Fibroblast of peridontal ligament (primary cell): ENCODE measurements around the gene PDE4D.

Source experiments
- DNase-seq: peaks from one replicate; pipeline ENCODE4 v3.0.0-alpha.2; 2010; ENCODE audit errors: extremely low read depth

Gene PDE4D

DNA sequence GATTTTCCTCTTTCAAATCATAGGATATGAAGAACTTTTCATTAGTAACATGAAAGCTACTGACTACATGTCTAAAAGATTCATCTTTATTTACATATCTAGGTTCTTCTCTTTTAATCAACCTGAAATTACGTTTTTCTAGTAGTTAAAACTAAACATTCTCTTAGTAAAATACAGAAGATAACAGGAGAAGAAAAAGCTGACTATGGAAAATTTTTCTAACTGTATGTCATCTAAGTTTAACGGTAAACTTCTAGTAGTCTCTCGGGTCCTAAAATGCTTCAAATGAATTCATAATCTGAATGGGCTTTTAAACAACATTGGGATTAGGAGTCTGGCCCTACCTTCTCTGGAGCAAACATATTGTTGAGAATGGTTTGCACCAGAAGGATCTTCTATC lies 151.9 kb downstream of the PDE4D start:
- no peak for DNase-seq

DNA sequence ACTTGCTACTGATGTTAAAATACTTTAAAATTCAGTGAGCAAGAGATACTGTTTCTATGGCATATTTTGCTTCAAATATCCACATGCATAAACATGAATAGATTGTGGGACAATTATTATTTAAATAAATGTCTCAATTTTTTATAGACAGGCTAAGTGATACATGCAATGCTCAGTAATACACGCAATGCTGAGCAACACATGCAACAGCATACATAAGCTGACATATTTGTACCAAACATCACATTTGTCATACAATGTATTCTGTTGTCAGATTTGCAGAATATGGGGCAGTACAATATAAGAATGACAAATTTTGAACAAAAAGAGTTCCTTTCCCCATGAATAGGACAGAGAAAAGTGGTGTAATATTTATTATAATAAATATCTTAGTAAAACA lies 155.5 kb downstream of the PDE4D start:
- no peak for DNase-seq

DNA sequence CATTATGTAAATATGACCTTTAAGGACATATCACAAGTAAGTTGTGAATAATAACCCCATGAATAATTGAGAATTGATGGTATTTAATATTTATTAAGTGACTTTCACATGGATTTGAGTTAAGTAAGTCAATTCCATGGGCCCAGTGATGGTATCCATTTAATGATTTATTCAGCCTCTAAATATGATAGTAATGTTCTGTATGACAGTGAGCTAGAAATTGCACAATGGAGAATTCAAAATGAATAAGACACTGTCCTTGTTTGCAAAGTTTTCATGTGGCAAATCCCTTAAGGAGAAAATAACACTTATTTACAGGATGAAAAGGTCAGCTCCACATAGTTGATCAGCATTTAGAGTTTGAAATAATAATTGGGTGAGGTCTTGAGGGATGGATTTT lies 160.7 kb downstream of the PDE4D start:
- no peak for DNase-seq

DNA sequence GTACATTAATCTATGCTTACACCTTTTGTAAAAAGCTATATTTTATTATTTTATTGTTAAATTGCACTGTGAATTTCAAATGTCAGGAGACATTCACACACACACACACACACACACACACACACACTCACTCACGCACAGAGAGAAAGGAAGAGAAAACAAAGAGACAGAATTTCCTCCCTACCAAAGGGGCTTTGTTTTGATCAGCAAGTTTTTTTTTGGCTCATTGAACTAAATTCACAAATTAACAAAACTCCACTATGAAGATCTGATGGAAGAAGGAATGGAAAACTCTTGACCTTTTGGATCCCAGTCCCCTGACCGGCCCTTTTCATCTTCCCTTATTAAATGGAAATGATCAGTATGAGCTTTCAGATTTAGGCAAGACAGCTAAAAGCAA lies 161.2 kb downstream of the PDE4D start:
- DNase-seq = no peak

DNA sequence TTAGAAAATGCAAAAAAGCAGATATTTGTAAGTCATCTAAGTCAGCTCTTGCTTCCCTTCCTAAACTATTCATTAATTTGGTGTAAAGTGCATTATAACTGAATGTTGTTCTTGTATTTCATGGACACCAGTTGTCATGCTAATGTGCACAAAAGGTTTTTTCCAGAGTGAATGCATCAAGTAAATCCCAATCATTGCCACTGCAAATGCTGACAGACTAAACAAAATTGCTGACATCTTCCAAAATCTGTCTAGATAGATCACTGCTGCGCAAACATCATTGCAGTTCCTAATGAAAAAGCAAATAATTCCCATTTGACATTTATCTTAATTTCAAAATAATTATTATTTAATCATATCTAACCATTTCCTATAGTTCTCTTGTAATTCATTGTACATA lies 161.7 kb downstream of the PDE4D start:
- DNase-seq = no peak

GRCh38 chr5:59729820-59730219 lies 163.7 kb downstream of the PDE4D start:
- DNase-seq = no peak

- no peak for DNase-seq
These were observed 164.2 kb downstream of the PDE4D start for GRCh38 chr5:59729357-59729756.

DNA sequence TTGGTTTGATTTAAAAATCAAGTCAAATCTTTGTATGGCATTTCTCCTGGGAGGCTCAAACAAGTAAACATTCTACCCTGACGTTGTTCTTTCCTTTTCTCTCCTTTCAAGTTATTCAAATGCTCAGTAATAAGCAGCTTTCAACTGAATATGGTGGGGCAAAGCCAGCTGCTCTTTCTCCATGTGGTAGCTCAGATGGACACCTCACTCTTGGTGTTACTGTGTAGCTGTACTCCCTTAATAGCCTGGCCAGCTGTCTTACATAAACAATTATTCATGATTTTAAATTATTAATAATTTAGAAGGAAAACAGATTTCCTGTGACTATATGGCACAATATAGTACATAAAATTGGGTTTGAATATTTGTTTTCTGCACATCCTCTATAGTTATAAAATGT lies 165.2 kb downstream of the PDE4D start:
- DNase-seq = no peak

GRCh38 chr5:59727186-59727585 lies 166.3 kb downstream of the PDE4D start:
- DNase-seq = no peak

- DNase-seq = no peak
These were observed 168.1 kb downstream of the PDE4D start for GRCh38 chr5:59725392-59725767.

DNA sequence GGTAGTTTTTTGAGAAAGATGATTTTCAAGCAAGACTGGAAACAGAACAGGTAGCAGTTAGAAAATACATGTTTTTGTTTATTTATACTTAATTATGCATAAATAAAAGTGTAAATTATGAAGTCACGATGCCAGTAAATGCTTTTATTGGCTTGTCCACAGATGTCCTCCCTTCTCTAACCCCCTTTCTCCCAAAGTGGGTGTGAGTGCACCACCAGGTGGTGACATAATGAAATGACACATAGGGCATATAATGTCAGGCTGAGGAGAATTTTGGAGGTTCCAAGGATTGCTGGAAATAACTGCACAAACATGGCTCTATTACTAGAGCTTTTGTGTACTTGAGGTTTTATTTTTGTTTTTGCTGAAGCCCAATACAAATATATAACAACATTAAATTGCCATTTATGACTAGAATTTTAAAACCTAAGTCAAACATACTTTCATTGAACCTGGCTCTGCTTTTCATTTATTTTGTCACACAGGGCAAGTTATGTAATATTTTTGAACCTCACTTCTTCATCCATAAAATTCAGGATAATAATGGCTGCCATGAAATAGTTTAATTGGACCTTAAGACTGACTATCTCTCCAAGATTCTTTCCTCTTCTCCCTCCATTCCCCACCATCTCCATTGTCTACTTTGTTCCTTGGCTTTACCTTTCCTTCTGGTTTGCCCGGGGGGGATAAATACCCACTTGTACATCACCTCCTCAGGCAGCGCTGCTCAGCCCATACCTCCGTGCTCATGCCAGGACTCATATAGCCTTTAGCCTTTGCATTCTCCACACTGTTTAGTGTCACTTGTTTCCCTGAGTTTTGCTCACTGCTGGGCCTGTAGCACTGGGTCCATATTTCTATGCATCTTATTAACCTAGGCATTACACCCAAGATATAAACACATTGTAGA lies 168.8 kb downstream of the PDE4D start:
- DNase-seq = peak; percentile 37

DNA sequence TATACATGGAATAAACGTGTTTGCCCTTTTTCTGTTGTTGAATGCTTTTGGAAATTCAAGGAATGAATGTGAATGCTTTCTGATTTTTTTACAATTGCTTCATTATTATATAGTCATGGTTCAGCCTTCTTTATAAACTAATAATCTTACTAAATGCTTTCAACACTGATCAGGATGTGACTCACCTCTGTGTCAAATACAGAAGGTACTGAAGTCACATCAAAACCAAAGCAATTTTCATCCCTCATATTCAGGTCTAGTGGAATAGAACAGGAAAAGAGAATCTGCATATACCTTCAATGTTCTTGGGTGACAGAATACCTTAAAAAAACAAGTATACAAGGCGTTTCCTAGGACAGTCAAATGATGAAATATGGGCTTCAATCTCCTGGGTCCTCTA lies 170.7 kb downstream of the PDE4D start:
- no peak for DNase-seq

GRCh38 chr5:59721741-59722140 lies 171.8 kb downstream of the PDE4D start:
- DNase-seq = no peak

DNA sequence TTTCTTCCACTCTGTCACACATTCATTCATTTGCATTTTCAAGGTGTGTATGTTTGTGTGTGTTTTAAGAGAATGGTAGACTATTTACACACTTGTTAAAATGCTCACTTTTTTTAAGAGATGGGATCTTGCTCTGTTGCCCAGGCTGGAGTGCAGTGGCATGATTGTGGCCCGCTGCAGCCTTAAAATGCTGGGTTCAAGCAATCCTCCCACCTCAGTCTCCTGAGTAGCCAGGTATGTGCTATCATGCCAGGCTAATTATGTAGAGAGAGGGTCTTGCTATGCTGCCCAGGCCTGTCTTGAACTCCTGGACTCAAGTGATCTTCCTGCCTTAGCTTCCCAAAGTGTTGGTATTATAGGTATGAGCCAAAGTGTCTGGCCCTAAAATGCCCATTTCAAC lies 173.5 kb downstream of the PDE4D start:
- DNase-seq = no peak

- DNase-seq = no peak
These were observed 176.5 kb downstream of the PDE4D start for GRCh38 chr5:59716966-59717500.

- no peak for DNase-seq
These were observed 177.5 kb downstream of the PDE4D start for GRCh38 chr5:59716029-59716428.

GRCh38 chr5:59715228-59715627 lies 178.3 kb downstream of the PDE4D start:
- DNase-seq = no peak

- no peak for DNase-seq
These were observed 180.1 kb downstream of the PDE4D start for GRCh38 chr5:59713498-59713844.

DNA sequence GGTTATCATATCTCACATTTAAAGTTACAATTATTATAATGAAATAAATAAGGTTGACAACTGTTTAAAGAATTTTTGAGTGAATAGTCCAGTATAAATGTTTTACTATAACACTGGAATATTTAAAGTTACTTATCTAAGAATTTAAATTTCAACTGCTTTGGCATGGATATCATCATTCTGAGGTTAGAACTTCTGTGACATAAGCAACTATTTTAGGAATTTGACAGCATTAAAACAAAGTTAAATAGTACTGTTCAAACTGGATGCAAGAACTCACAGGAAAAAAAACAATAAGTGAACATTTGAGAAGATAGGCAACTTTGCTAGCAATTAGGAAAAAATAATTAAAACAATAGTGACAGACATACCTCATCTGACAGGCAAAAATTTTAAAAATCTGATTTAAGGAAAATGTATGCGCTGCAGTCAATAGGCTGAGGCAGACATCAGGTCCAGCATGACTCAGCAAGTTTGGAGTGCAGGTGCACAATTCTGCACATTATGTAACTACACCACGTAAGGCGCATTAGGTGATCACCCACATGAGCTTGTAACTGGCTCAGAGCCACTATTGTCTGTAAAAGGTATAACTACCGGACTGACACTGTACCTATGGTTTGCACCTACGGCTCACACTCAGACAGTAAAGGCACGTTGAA lies 180.6 kb downstream of the PDE4D start:
- no peak for DNase-seq

DNA sequence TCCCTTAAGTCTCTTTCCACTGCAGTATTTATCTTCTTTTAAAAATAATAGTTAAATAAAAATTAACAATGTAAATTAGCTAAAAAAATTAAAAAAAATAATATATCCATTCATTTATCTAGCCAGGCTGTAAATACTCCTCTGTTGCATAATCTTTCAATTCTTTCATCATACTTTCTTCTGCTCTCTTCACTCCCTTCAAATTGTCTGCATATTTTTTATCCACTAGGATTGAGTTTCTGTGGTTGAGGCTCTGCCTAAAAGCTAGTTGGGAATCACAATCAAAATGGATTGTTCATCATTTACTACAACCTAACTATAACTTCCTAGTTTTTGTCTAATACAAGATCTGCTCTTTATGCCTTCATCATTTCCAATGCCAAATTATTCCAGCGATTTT lies 182.2 kb downstream of the PDE4D start:
- peak; percentile 34 for DNase-seq

GRCh38 chr5:59709846-59710245 lies 183.7 kb downstream of the PDE4D start:
- peak; percentile 59 for DNase-seq

- no peak for DNase-seq
These were observed 184.1 kb downstream of the PDE4D start for GRCh38 chr5:59709346-59709821.

GRCh38 chr5:59704936-59705335 lies 188.6 kb downstream of the PDE4D start:
- DNase-seq = no peak
